HG03432 (cell line): ENCODE measurements around the gene ADD3.
"Not testable (repeated sequence)": the region's sequence is repeated elsewhere in the genome, so short reads cannot be mapped to it uniquely, and the experiment has no call there.

ENCODE experiments used
- ATAC-seq: cut with Tn5 transposase; IDR thresholded peaks from one replicate; pipeline ENCODE4 v1.9.1; 2021; ENCODE audit warnings: mild to moderate bottlenecking, moderate library complexity; ENCODE audit not compliant: unreplicated experiment

Gene ADD3

DNA sequence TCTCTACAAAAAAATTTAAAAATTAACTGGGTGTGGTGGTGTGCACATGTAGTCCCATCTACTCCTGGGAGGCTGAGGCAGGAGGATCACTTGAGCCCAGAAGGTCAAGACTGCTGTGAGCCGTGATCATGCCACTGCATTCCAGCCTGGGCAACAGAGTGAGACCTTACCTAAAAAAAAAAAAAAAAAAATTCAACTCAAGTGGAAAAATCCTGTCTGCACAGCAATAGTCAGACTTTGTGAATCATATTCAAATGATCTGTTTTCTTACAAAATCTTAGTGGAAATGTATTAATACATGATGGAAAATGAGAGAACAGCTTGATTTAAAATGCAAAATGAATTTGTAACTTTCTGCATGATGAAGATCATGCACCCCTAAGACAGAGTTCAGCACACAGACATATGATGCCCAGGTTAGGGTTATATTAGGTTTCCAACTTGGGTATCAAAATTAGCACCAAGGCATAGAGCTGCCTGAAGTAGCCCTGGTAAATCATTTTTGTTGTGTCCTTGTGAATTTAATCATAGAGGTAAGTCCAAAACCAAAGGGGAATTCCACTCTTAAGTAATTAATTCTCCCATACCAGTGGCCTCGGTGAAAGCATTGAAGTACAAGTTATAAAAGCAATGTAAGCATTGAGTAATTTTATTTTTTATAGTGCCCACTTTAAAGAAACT lies 93.8 kb downstream of the ADD3 start:
- peak; percentile 61 for ATAC-seq

- no peak for ATAC-seq
These were observed 96.2 kb downstream of the ADD3 start for GRCh38 chr10:110103921-110104461.

GRCh38 chr10:110105873-110106272 lies 98.1 kb downstream of the ADD3 start:
- no peak for ATAC-seq

GRCh38 chr10:110107430-110107829 lies 99.6 kb downstream of the ADD3 start:
- no peak for ATAC-seq

DNA sequence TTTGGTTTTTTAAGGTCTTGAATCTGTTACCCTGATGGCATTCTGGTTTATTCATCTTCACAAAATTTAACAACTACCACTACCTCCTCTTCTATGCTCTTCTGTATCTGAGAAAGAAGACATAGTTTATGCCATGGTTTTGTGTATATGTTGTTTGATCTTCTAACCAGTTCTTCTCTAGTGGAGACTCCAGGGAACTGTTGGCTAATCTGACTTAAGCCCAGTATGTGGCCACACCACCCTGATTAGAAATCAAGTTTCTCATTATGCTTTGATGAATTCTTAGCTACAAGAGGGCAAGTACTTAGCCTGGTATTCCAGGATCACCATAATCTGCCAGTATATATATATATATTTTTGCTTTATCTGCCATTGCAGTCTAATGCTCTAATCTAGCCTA lies 100.1 kb downstream of the ADD3 start:
- no peak for ATAC-seq

DNA sequence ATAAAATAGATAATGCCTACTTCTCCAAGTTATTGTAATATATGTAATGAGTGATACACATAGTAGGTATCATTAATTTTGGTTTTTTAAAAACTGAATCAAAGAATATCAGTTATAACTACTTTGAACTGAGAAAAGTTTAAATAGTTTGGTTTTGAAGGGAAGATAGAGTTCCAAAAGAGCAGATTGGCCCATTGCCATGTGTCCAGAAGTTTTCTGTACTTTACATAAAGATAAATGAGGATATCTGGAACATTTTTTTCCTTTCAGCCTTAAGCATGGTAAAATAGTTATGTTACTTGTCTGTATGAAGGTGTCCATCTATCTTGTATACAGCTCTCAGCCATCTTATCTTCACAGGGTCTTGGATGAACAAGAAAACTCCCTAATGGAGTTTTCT lies 101.7 kb downstream of the ADD3 start:
- ATAC-seq: no peak

GRCh38 chr10:110110338-110110737 lies 102.6 kb downstream of the ADD3 start:
- no peak for ATAC-seq

DNA sequence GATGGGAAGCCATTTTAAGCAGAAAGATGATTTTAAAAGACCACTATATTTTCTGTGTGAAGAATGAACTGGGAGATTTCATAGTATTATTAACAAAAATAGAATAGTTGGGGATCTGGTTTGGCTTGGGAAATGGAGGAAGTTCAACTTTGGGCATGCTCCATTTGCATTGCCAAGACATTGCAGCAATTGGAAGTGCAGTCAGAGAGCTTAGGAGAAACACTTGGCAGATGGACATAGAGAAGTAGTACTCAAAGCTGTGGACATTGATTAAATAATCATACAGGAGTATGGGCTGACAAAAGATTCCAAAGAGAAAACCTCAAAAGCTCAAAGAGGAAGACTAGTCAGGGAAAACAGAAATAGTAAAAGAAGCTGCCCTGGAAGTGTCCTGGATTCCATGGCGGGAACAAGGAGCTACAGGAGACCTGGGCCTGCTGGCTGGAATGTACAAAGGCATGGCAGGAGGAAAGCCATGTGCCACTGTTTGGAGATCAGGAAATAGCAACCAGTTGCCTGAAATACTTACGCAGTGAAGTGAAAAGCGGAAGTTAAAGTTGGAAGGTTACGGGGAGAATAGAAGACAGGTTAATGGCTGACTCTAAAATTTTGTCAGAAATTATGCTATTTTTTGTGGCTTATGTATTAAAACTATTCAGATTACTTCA lies 106.0 kb downstream of the ADD3 start:
- no peak for ATAC-seq

- not testable (repeated sequence) for ATAC-seq
These were observed 106.9 kb downstream of the ADD3 start for GRCh38 chr10:110114668-110115067.

GRCh38 chr10:110115784-110116520 lies 108.2 kb downstream of the ADD3 start:
- no peak for ATAC-seq

- ATAC-seq: no peak
These were observed 111.3 kb downstream of the ADD3 start for GRCh38 chr10:110118891-110119621.

GRCh38 chr10:110123594-110123993 lies 115.8 kb downstream of the ADD3 start:
- no peak for ATAC-seq

DNA sequence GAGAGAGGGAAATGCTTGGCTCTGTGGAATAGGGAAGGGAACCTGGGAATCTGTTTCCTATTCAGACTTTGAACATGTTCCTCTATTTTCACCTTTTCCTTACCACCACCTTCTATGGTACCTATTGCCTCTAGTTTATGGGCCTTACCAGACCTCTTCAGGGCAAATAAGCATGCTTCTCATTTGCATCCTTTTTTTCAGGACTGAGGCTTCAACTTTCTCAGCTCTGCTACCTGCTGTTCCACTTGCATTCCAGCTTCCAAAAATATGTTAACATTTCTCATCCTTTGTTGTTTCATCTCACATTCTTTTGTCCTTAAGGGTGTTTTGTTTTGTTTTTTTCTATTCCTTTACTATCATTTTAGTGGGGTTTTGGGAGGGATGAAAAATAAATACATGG lies 121.7 kb downstream of the ADD3 start:
- ATAC-seq: no peak

- no peak for ATAC-seq
These were observed 127.1 kb downstream of the ADD3 start for GRCh38 chr10:110134917-110135316.

- ATAC-seq: not testable (repeated sequence)
These were observed 128.1 kb downstream of the ADD3 start for GRCh38 chr10:110135836-110136235.

GRCh38 chr10:110137142-110137545 lies 129.4 kb downstream of the ADD3 start:
- peak; percentile 55 for ATAC-seq

DNA sequence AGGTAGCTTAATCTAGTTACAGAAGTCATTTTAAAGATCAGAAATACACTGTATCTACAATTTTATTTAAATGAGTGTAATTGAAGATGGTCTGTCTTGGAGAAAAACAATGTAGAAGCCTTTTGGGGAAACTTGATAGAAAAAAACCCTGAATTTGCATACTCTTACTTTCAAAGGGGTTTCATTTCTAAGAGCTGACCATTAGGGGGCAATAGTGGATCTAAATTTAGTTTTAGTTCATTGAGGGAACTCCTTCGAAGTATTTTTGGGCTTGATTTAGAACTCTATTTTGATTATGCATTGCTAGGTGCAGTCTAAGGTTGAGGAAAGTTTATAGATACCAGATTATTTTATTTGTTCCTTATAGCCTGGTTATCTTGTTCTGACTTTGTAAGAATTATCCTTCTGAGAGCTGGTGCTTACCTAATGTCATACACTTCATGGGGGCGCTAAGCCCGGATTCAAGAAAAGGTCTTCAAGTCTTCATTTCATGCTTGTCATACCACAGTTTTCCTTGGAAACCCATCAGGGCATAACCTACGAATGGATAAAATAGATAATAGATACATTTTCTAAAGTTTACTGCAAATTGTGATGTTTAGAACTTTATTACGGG lies 130.5 kb downstream of the ADD3 start:
- ATAC-seq: peak; percentile 57

- no peak for ATAC-seq
These were observed 133.4 kb downstream of the ADD3 start for GRCh38 chr10:110141185-110141584.

GRCh38 chr10:110141871-110142635 lies 134.3 kb downstream of the ADD3 start:
- ATAC-seq: no peak

DNA sequence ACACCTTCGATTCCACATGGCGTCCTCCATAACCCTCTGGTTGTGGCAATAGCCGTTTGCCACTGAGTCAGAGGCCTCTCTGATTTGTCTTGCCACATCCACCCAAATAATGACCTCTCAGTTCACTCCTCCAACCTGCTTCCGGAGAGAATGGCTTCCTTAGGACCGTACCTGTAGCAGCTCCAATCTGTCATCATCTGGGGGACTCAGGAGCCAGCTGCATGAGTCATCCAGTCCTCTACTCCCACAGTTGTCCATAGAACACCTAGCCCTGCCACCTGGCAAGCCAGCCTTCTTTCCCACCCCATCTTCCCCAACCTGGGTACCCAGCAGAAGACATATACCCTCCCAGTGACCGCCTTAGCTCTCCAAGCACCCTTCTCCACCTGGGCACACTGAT lies 135.2 kb downstream of the ADD3 start:
- ATAC-seq: no peak
